Posterior vena cava (tissue), 2 donors: ENCODE data around the gene PADI6. TPM values are rescaled to one million over a fixed set of nuclear protein-coding genes. Genes with fewer than 3 reads are reported as not detected.
A peak's percentile ranks its signal among the peaks of the same experiment; 100 is the strongest.
"Not testable (repeated sequence)": the region's sequence is repeated elsewhere in the genome, so short reads cannot be mapped to it uniquely, and the experiment has no call there.

Experiments used
- DNase-seq: peaks from one replicate; pipeline ENCODE4 v3.0.0-alpha.2; 2020; ENCODE audit warnings: low spot score
- intact Hi-C, 2 donors: fragments of 100-400 bp; cut with DNase I; formaldehyde crosslinking; loops; one replicate each; pipeline versions ENCODE4 v1.14.1 to v1.14.2; 2022 to 2023
- total RNA-seq, 2 donors: library from RNA; stranded (reverse); fragmentation: NEBNext Ultra II Directional; extraction: Animal tissue kit (Norgen Biotek cat#: 25700); gene quantifications; one replicate each; pipeline ENCODE4 v1.2.1, GENCODE V29; 2021
- donor health status: DM: yes; HTN: yes; CAD: no.
- donor health status: DM: yes; HTN: yes; CAD: no.

Gene PADI6
- total RNA-seq, 2 donors from 2014 or later, result not detected

- no peak for DNase-seq
- intact Hi-C loops, result no loop called here
These were observed 26.1 kb downstream of the PADI6 start for GRCh38 chr1:17397910-17398695.

DNA sequence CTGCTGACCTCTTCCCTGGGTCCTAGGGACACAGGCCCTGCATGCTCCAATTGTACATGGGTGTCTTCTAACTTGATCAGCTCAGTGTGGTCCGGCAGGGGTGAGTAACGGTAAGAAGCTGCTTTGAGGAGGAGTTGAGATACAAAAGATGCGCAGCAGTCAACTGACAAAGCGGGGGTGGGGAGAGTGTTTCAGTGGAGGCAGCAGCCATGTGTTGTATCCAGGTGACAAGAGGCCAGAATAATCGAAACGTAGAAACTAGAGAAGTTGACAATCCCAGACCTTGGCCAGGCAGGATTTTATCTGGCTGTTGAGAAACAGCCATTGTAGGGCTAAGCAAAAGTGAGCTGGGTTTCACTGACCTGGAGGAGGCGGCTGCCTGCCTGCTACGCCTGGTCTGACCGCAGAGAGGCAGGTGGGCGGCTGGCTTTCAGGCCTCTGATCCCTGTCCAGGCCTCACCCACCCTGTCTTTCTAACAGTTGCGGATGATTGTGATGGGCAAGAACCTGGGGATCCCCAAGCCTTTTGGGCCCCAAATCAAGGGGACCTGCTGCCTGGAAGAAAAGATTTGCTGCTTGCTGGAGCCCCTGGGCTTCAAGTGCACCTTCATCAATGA is 28.8 kb downstream of the PADI6 start:
- DNase-seq, result no peak
- intact Hi-C loops, result no loop called here

DNA sequence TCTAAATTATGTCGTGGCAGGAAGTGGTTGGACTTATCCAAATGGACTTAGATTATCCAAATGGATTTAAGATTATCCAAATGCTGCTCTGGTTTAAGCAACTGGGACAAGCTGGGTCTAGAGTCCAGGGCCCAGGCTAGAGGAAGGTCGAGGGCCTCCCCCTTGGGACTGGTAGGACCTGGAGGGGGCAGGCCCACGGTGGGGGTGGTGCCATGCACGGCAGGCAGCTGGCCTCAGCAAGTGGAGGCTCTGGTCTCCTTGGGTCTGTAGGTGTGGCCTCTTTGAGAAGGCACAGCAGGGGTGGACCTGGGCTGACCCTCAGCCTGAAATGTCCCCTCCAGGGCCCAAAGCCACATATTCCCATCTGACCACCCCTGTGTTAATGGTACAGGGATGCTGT is 29.8 kb downstream of the PADI6 start:
- intact Hi-C loops, result no loop called here
- no peak for DNase-seq

DNA sequence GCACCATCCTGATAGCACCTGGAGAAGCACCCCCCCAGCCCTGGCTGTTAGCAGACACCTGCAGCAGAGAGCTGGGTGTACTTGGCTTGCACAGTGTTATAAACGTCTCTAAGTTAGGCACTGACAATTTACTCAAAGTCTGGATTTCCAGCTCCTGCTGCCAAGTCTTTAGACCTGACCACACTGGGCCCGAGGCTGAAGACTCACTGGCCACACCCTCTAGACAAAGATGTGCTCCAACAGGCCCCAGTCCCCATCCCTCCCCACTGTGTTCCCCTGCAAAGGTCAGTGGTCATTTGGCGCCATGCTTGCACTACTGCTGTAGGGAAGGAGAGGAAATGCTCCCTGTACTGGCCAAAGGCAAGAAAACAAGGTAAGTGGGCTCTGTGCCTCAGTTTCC is 31.1 kb downstream of the PADI6 start:
- intact Hi-C loops, result no loop called here
- no peak for DNase-seq

DNA sequence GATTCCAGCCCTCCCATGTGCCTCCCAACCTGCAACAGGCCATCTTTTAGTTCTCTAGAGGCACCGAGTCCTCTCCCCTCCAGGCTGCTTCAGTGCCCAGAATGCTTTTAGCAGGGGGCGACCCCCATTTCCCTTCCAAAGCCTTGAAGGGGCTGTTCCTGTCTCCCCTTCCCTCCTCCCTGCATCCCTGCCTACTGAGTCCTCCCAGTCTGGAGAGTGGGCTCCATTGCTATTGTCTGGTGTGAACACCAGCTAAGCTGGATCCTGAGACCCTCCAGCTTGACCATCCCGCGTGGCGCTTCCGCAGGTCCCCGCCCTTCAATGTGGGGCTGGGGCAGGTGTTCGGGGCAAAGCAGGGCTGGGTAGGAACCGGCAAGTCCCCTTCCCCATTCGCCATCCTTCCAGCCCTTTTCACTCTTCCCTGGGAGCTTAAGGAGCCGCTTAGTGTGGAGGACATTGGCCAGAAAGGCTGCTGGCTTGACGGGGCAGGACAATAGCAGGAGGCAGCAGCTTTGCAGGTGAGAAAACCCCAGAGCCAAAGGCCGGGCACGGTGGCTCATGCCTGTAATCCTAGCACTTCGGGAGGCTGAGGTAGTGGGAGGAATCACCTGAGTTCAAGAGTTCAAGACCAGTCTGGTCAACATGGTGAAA is 32.2 kb downstream of the PADI6 start:
- intact Hi-C loops, result no loop called here
- DNase-seq, result no peak

GRCh38 chr1:17404820-17405219 is 32.8 kb downstream of the PADI6 start:
- no peak for DNase-seq
- intact Hi-C loops, result no loop called here

- intact Hi-C loops, result no loop called here
- DNase-seq, result peak; percentile 89
These were observed 34.1 kb downstream of the PADI6 start for GRCh38 chr1:17405898-17406759.

GRCh38 chr1:17406760-17407475 is 34.9 kb downstream of the PADI6 start:
- intact Hi-C loops, DNase-seq: not testable (repeated sequence)

GRCh38 chr1:17407786-17408514 is 36.0 kb downstream of the PADI6 start:
- intact Hi-C loops, DNase-seq: not testable (repeated sequence)

- intact Hi-C loops, result no loop called here
- no peak for DNase-seq
These were observed 37.4 kb downstream of the PADI6 start for GRCh38 chr1:17409391-17409811.

DNA sequence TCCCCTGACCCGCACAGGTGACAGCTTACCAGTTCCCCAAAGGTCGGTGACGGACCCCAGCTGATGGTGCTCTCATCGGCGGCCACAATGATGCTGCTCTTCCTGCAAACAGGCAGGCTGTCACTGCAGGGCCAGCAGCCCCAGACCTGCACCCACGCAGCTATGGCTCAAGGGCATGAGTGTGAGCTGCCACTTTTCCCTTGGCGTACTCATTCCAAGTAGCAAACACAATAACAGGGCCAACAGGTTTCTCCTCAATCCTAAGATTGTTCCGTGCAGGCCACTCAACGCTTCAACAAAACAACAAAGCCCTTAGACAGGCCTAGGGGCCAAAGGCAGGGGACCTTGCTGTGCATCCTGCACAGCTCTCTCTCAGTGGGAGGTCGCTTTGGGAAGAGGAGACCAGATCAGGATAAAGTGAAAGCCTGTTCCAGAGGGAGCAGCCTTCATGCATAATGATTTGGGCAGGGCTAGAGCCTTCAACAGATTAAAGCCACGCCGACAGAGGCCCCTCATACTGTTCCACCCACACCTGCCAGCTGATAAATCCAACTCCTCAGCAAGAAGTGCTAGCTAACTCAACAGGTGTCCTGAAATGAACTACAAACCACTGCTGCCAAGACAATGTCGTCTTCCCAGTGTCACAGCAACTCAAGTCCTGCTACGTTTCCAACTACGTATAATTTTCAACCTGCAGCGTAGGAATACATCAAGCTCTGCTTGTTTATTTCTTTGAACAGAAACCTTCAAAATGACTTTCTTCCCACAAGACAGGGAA is 40.3 kb downstream of the PADI6 start:
- intact Hi-C loops, result loop anchor here in 1 of 2 donors (5.0 kb wide), 1 partner anchor 1535 kb away; no protein-coding TSS in a partner anchor

GRCh38 chr1:17414022-17414421 is 42.0 kb downstream of the PADI6 start:
- no peak for DNase-seq
- intact Hi-C loops, result loop anchor here in 1 of 2 donors (5.0 kb wide), 1 partner anchor 1533 kb away; no protein-coding TSS in a partner anchor

More for the DNA sequence above, 40.3 kb downstream of the PADI6 start:
- no peak for DNase-seq

DNA sequence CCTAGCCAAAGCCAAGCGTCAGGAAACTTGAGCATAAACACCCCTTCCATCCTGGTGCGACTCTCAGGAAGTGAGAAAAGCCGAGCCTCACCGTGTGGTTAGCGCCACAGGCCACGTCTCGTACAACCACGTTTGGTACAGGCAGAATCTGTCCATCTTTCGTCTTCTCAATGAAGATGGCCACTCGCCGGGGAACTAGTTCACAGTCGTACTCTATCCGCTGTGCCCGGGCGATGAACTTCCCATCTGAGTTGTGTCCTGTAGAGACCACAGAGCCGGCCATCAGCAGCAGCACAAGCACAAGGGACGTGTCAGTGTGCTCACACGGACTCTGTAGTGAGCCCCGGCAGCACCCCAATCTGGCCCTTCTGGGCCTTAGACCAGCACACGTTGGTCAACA is 44.4 kb downstream of the PADI6 start:
- DNase-seq, result no peak
- intact Hi-C loops, result no loop called here

- intact Hi-C loops, result no loop called here
- peak; percentile 90 for DNase-seq
These were observed 47.8 kb downstream of the PADI6 start for GRCh38 chr1:17419626-17420328.

DNA sequence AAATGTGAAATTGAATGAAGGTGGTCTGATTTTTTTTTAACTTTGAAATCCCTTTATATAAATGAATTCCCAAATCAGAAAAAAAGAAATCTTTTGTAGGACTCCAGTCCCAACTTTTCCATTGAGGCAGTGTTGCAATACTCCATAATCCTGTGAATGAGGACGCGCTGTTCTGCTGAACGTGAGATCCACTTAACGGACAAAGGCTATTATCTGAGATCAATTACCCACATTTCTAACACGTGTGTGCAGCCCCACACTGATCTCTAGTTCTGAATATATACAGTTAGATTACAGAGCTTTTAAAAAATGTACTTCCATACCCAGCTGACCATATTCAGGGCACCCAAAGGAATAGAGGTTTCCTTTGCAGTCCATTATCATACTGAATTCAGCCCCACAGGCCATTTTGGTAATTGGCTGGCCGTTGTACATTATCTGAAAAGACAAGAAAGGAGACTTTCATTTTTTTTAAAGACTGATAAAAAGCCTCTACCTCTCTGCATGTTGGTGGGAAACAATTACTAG is 48.5 kb downstream of the PADI6 start:
- intact Hi-C loops, result no loop called here

DNA sequence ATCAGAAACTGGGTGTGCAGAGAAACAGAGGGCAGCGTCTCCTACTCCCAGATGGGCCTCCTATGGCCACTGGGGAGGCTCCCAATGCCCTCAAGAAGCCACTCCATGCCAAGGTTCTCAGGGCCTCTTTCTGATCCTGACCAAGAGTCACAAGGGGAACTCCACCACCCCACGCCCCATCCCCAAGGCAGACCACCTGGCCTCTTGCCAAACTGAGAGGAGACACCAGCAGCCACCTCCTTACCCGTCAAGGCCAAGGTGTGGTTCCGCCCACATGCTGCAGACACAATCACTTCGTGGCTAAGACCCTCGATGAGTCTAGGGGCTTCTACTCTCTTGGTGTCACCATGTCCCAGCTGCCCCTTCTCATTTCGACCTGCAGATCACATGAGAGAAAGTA is 50.5 kb downstream of the PADI6 start:
- DNase-seq, result no peak
- intact Hi-C loops, result no loop called here

More for the DNA sequence above, 48.5 kb downstream of the PADI6 start:
- no peak for DNase-seq
